HG02852 (cell line): ENCODE data around the gene C13orf42.

Experiments used
- ATAC-seq: cut with Tn5 transposase; IDR thresholded peaks from one replicate; pipeline ENCODE4 v1.9.1; 2021; ENCODE audit warnings: mild to moderate bottlenecking, moderate library complexity; ENCODE audit not compliant: unreplicated experiment

The C13orf42 gene

GRCh38 chr13:51067210-51067701 is 43.8 kb downstream of the C13orf42 start:
- no peak for ATAC-seq

GRCh38 chr13:51066091-51066831 is 44.8 kb downstream of the C13orf42 start:
- no peak for ATAC-seq

GRCh38 chr13:51065372-51066090 is 45.5 kb downstream of the C13orf42 start:
- ATAC-seq: no peak

- ATAC-seq: no peak
Observed at GRCh38 chr13:51064753-51065152, 46.3 kb downstream of the C13orf42 start.

GRCh38 chr13:51063909-51064308 is 47.2 kb downstream of the C13orf42 start:
- no peak for ATAC-seq

GRCh38 chr13:51058461-51059167 is 52.5 kb downstream of the C13orf42 start:
- no peak for ATAC-seq

GRCh38 chr13:51057906-51058305 is 53.2 kb downstream of the C13orf42 start:
- ATAC-seq: no peak

GRCh38 chr13:51057001-51057400 is 54.1 kb downstream of the C13orf42 start:
- ATAC-seq: no peak

GRCh38 chr13:51052581-51052980 is 58.5 kb downstream of the C13orf42 start:
- ATAC-seq: no peak

GRCh38 chr13:51050021-51050830 is 60.8 kb downstream of the C13orf42 start:
- ATAC-seq: no peak

GRCh38 chr13:51048616-51049015 is 62.5 kb downstream of the C13orf42 start:
- no peak for ATAC-seq

GRCh38 chr13:51048166-51048461 is 63.0 kb downstream of the C13orf42 start:
- no peak for ATAC-seq

GRCh38 chr13:51047434-51048165 is 63.5 kb downstream of the C13orf42 start:
- ATAC-seq: no peak

GRCh38 chr13:51045451-51045850 is 65.6 kb downstream of the C13orf42 start:
- no peak for ATAC-seq

GRCh38 chr13:51044023-51044665 is 66.9 kb downstream of the C13orf42 start:
- ATAC-seq: no peak

GRCh38 chr13:51043310-51043709 is 67.8 kb downstream of the C13orf42 start:
- ATAC-seq: no peak

- ATAC-seq: no peak
Observed at GRCh38 chr13:51041710-51042109, 69.4 kb downstream of the C13orf42 start.

- no peak for ATAC-seq
Observed at GRCh38 chr13:51041126-51041525, 69.9 kb downstream of the C13orf42 start.

GRCh38 chr13:51040431-51040830 is 70.6 kb downstream of the C13orf42 start:
- no peak for ATAC-seq

- no peak for ATAC-seq
Observed at GRCh38 chr13:51036418-51036817, 74.7 kb downstream of the C13orf42 start.
